H9 (cell line): Measurements from ENCODE around the gene PTPRF. TPM values are rescaled to one million over a fixed set of nuclear protein-coding genes. Genes with fewer than 3 reads are reported as not detected.

Source experiments
- DNase-seq: peaks from one replicate; pipeline ENCODE4 v3.0.0-alpha.2; 2017
- H2AFZ ChIP-seq: one replicate; pipeline ENCODE4 v1.6.1; 2013; ENCODE audit warnings: mild to moderate bottlenecking, low read length, control low read depth, moderate library complexity
- H2AK5ac ChIP-seq: 2 replicates; pipeline ENCODE4 v1.6.1; 2013; ENCODE audit warnings: low read length, control low read depth, mixed read lengths; ENCODE audit not compliant: insufficient read length
- H2BK120ac ChIP-seq: one replicate; pipeline ENCODE4 v1.6.1; 2013; ENCODE audit warnings: low read depth, mild to moderate bottlenecking, low read length, control low read depth, inconsistent platforms; ENCODE audit not compliant: poor library complexity, severe bottlenecking
- H2BK12ac ChIP-seq: 2 replicates; pipeline ENCODE4 v1.6.1; 2013; ENCODE audit warnings: low read length, control low read depth, mixed read lengths, low read depth; ENCODE audit not compliant: insufficient read length
- H2BK15ac ChIP-seq: 2 replicates; pipeline ENCODE4 v1.6.1; 2013; ENCODE audit warnings: low read depth, low read length, control low read depth
- H2BK20ac ChIP-seq: one replicate; pipeline ENCODE4 v1.6.1; 2013; ENCODE audit warnings: low read depth, mild to moderate bottlenecking, low read length, control low read depth, inconsistent platforms; ENCODE audit not compliant: poor library complexity, severe bottlenecking
- H2BK5ac ChIP-seq: 2 replicates; pipeline ENCODE4 v1.6.1; 2013; ENCODE audit warnings: low read length, control low read depth, mixed read lengths; ENCODE audit not compliant: insufficient read length
- H3K14ac ChIP-seq: 2 replicates; pipeline ENCODE4 v1.6.1; 2013; ENCODE audit warnings: low read length, control low read depth; ENCODE audit not compliant: insufficient read depth
- H3K18ac ChIP-seq: 2 replicates; pipeline ENCODE4 v1.6.1; 2013; ENCODE audit warnings: low read depth, mild to moderate bottlenecking, mixed read lengths, low read length, control low read depth; ENCODE audit not compliant: insufficient read length
- H3K23ac ChIP-seq: 2 replicates; pipeline ENCODE4 v1.6.1; 2013; ENCODE audit warnings: low read length, control low read depth, mixed read lengths, low read depth; ENCODE audit not compliant: insufficient read length
- H3K23me2 ChIP-seq: 2 replicates; pipeline ENCODE4 v1.6.1; 2013; ENCODE audit warnings: low read depth, mild to moderate bottlenecking, mixed read lengths, low read length, control low read depth; ENCODE audit not compliant: insufficient read length, poor library complexity, severe bottlenecking
- H3K27ac ChIP-seq: 2 replicates; pipeline ENCODE4 v1.5.1; 2013; ENCODE audit warnings: low read length, control low read depth, mixed read lengths, low read depth; ENCODE audit not compliant: insufficient read length
- H3K27me3 ChIP-seq: 2 replicates; pipeline ENCODE4 v1.6.1; 2013; ENCODE audit warnings: low read length, control low read depth, inconsistent platforms; ENCODE audit not compliant: insufficient read depth
- H3K4ac ChIP-seq: 2 replicates; pipeline ENCODE4 v1.6.1; 2013; ENCODE audit warnings: low read depth, mild to moderate bottlenecking, control low read depth, inconsistent platforms, low read length, moderate library complexity
- H3K4me1 ChIP-seq: 2 replicates; pipeline ENCODE4 v1.6.1; 2013; ENCODE audit warnings: low read length, control low read depth, inconsistent platforms; ENCODE audit not compliant: insufficient read depth
- H3K4me2 ChIP-seq: 2 replicates; pipeline ENCODE4 v1.6.1; 2013; ENCODE audit warnings: low read length, control low read depth, mixed read lengths; ENCODE audit not compliant: insufficient read length, insufficient read depth
- H3K56ac ChIP-seq: 2 replicates; pipeline ENCODE4 v1.6.1; 2013; ENCODE audit warnings: low read depth, mild to moderate bottlenecking, mixed read lengths, low read length, control low read depth; ENCODE audit not compliant: insufficient read length
- H3K79me1 ChIP-seq: 2 replicates; pipeline ENCODE4 v1.6.1; 2013; ENCODE audit warnings: low read depth, mild to moderate bottlenecking, moderate library complexity, low read length, control low read depth, inconsistent platforms; ENCODE audit not compliant: insufficient read depth, poor library complexity, severe bottlenecking
- H3K79me2 ChIP-seq: 2 replicates; pipeline ENCODE4 v1.6.1; 2013; ENCODE audit warnings: low read length, control low read depth, inconsistent platforms; ENCODE audit not compliant: insufficient read depth
- H3K9ac ChIP-seq: 2 replicates; pipeline ENCODE4 v1.6.1; 2013; ENCODE audit warnings: low read length, control low read depth, mixed read lengths; ENCODE audit not compliant: insufficient read length; ENCODE audit errors: extremely low read depth
- H3K9me3 ChIP-seq: one replicate; pipeline ENCODE4 v1.6.1; 2013; ENCODE audit warnings: low read depth, low read length, inconsistent platforms; ENCODE audit not compliant: control insufficient read depth
- H3T11ph ChIP-seq: one replicate; pipeline ENCODE4 v1.6.1; 2013; ENCODE audit warnings: mild to moderate bottlenecking, low read length, control low read depth, inconsistent platforms
- H4K20me1 ChIP-seq: one replicate; pipeline ENCODE4 v1.6.1; 2013; ENCODE audit not compliant: control insufficient read depth, insufficient read length, insufficient read depth
- H4K5ac ChIP-seq: 2 replicates; pipeline ENCODE4 v1.6.1; 2013; ENCODE audit warnings: low read depth, mild to moderate bottlenecking, mixed read lengths, low read length, control low read depth; ENCODE audit not compliant: insufficient read length
- H4K8ac ChIP-seq: replicated peaks from 2 replicates; pipeline ENCODE4 v1.6.1; 2013; ENCODE audit warnings: low read length, control low read depth, mixed read lengths, low read depth; ENCODE audit not compliant: insufficient read length
- H4K91ac ChIP-seq: 2 replicates; pipeline ENCODE4 v1.6.1; 2013; ENCODE audit warnings: low read depth, mild to moderate bottlenecking, moderate library complexity, mixed read lengths, low read length, control low read depth; ENCODE audit not compliant: insufficient read length
- H3K27ac Mint-ChIP-seq, 3 experiments: 2 replicates in 2 of 3; 3 replicates in 1 of 3; pipeline ENCODE4 v1.8.0; 2020 to 2021; ENCODE audit warnings: mixed read lengths in 3 of 3, mild to moderate bottlenecking in 1 of 3, moderate library complexity in 1 of 3
- H3K27me3 Mint-ChIP-seq: 2 replicates; pipeline ENCODE4 v1.8.0; 2021; ENCODE audit warnings: low read depth, mild to moderate bottlenecking, moderate library complexity, mixed read lengths
- H3K36me3 Mint-ChIP-seq, 3 experiments: 2 replicates in 2 of 3; 3 replicates in 1 of 3; pipeline ENCODE4 v1.8.0; 2020 to 2021; ENCODE audit warnings: low read depth in 3 of 3, mixed read lengths in 3 of 3; ENCODE audit not compliant: insufficient read depth in 1 of 3
- H3K4me1 Mint-ChIP-seq, 2 experiments: 2 replicates each; pipeline ENCODE4 v1.8.0; 2020; ENCODE audit warnings: mixed read lengths in 2 of 2
- H3K4me3 Mint-ChIP-seq, 2 experiments: 2 replicates in 1 of 2; 3 replicates in 1 of 2; pipeline ENCODE4 v1.8.0; 2020 to 2021; ENCODE audit warnings: mild to moderate bottlenecking in 2 of 2, mixed read lengths in 2 of 2, moderate library complexity in 1 of 2
- H3K9me3 Mint-ChIP-seq, 2 experiments: 2 replicates in 1 of 2; 3 replicates in 1 of 2; pipeline ENCODE4 v1.8.0; 2020; ENCODE audit warnings: mild to moderate bottlenecking in 2 of 2, mixed read lengths in 2 of 2, moderate library complexity in 1 of 2
- CTCF ChIP-seq: fragments of 200-600 bp; sonication (generic); conservative IDR thresholded peaks from 3 replicates; pipeline ENCODE4 v1.8.0; 2021; ENCODE audit warnings: antibody characterized with exemption, mild to moderate bottlenecking
- WGBS: extraction: QIAGEN DNeasy Blood & Tissue Kit; methylation state at CpG from one replicate; pipeline ENCODE4 v1.1.7; 2013; ENCODE audit warnings: missing lambda C conversion rate, low lambda C conversion rate, mixed read lengths; ENCODE audit not compliant: insufficient read length; ENCODE audit errors: extremely low coverage; 5-methylcytosine and 5-hydroxymethylcytosine counted together
- total RNA-seq: library from RNA; stranded (reverse); gene quantifications from 2 replicates; pipeline ENCODE4 v1.2.1, GENCODE V29; 2021

PTPRF gene
- total RNA-seq, 1 experiment from 2014 or later = 193 TPM

DNA sequence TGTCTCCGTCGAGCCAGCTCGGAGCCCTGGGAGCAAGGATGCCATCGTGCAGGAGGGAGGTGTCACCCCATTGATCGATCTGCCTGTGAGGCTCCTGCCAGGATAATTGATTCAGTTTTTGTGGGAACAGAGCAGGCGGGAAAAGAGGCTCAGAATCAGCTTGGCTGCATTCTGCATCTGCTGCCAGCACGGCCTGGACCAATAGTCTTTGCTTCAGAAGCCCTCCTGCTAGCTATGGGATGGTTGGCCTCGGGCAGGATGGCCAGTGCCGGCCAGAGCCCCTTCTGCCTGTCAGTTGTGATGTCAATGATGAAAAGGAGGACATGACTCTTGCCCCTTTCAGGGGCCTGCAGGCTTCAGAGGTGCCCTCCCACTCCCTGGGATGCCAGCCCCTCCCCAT is 39.6 kb downstream of the PTPRF start:
- H2BK12ac ChIP-seq = no peak overlapping the region
- H3K4me1 ChIP-seq = peaks cover under 1% of the 10 kb centered on the region; the same call in 1 of the 2 replicates
- no peaks in the 10 kb centered on the region for H3K9me3 ChIP-seq
- TF ChIP-seq CTCF = no peak
- no peak overlapping the region for H3K56ac ChIP-seq
- no peak overlapping the region for H3K4ac ChIP-seq
- no peak overlapping the region for H2AFZ ChIP-seq
- no peak overlapping the region for H3K18ac ChIP-seq
- peaks cover 24 to 55% (median 50%) of the 10 kb centered on the region in 3 experiments; a peak in 6 of 7 replicates for H3K36me3 Mint-ChIP-seq
- no peaks in the 10 kb centered on the region for H4K20me1 ChIP-seq
- H3K4me3 Mint-ChIP-seq = no peak overlapping the region
- no peak overlapping the region for H4K91ac ChIP-seq
- no peaks in the 10 kb centered on the region for H3K27me3 Mint-ChIP-seq
- no peak overlapping the region for H3K23ac ChIP-seq
- no peaks in the 10 kb centered on the region for H3K27me3 ChIP-seq
- H2BK15ac ChIP-seq = no peak overlapping the region
- no peak overlapping the region for H3K14ac ChIP-seq
- H2BK120ac ChIP-seq = no peak overlapping the region
- no peak overlapping the region for H3K4me2 ChIP-seq
- no peaks in the 10 kb centered on the region for H3K79me2 ChIP-seq
- peaks cover 4 to 11% of the 10 kb centered on the region in 2 experiments for H3K4me1 Mint-ChIP-seq
- H4K8ac ChIP-seq = no peak overlapping the region
- H3K23me2 ChIP-seq = peaks cover 5% of the 10 kb centered on the region
- H3K27ac ChIP-seq = no peak overlapping the region
- DNase-seq = no peak
- H3K9ac ChIP-seq = no peak overlapping the region
- H4K5ac ChIP-seq = no peak overlapping the region
- no peaks in the 10 kb centered on the region for H3K79me1 ChIP-seq
- no CpG with 5 or more reads among the region's 9 CpGs for WGBS
- H3T11ph ChIP-seq = no peak overlapping the region
- H3K9me3 Mint-ChIP-seq = no peaks in the 10 kb centered on the region
- no peak overlapping the region for H2BK20ac ChIP-seq
- H3K27ac Mint-ChIP-seq = peak overlapping the region in 1 of 3 experiments; percentile 76; a peak in 1 of 7 replicates
- H2AK5ac ChIP-seq = no peak overlapping the region
- H2BK5ac ChIP-seq = no peak overlapping the region
